OCI-LY7 (cell line): Measurements from ENCODE around the gene C12orf42.

Source experiments
- EZH2phosphoT487 ChIP-seq: fragments of 200-600 bp; sonication (generic); IDR thresholded peaks from 2 replicates; pipeline ENCODE4 v1.6.1; 2018; ENCODE audit warnings: low read depth, borderline replicate concordance, mild to moderate bottlenecking, mixed run types, antibody characterized with exemption, low read length, moderate library complexity, mixed read lengths
- TF ChIP-seq, protein P1 (sequence below): fragments of 200-600 bp; sonication (generic); conservative IDR thresholded peaks from 2 replicates; pipeline ENCODE4 v1.5.1; 2014; ENCODE audit warnings: mild to moderate bottlenecking, antibody characterized with exemption, low read length, moderate library complexity, mixed read lengths

DNA sequence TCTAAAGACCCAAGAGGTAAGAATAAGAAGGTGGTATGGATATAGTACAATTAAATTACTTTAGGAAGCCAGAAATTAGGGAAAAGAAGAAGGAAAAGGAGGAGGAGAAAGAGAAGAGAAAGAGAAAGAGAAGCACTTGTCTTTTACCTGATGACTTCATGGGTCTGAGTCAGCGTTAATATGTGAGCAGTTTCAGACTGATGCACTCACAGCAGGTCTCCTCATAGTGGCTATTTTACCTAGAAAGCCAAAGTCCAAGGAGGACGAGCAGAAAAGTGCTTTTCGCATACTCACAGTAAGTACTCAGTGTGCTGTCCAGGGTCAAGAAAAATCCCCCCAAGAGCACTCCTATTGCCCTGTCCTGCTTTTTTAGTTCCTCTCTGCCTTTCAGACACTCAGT lies 222.1 kb downstream of the C12orf42 start:
- TF ChIP-seq, protein P1, sequence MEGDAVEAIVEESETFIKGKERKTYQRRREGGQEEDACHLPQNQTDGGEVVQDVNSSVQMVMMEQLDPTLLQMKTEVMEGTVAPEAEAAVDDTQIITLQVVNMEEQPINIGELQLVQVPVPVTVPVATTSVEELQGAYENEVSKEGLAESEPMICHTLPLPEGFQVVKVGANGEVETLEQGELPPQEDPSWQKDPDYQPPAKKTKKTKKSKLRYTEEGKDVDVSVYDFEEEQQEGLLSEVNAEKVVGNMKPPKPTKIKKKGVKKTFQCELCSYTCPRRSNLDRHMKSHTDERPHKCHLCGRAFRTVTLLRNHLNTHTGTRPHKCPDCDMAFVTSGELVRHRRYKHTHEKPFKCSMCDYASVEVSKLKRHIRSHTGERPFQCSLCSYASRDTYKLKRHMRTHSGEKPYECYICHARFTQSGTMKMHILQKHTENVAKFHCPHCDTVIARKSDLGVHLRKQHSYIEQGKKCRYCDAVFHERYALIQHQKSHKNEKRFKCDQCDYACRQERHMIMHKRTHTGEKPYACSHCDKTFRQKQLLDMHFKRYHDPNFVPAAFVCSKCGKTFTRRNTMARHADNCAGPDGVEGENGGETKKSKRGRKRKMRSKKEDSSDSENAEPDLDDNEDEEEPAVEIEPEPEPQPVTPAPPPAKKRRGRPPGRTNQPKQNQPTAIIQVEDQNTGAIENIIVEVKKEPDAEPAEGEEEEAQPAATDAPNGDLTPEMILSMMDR: no peak
- no peak for TF ChIP-seq EZH2phosphoT487
